ENCODE measurements around the gene CCDC126.

DNA sequence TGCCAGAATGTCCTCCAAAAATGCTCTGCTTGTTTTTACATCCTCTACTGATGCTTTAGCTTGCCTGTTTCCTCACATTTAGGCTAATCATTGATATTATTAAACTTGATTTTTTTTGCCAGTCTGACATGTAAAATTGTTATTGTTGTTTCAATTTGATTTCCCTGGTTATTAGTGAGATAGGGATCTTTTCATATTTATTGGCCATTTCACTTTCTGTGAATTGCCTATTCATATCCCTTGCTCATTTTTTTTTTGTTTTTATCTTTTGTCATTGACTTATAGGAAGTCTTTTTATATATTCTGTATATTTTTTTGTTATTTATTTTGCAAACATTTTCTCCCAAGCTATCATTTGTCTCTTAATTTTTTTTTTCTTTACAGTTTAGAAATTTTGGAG is 96.0 kb downstream of the CCDC126 start:
- no peak for TF ChIP-seq SREBF2 (CRISPR knock-in tag; IDR thresholded peaks at IDR 0.05)
- no peak for TF ChIP-seq SRSF7 (optimal IDR thresholded peaks at IDR 0.05; ENCODE audit: low read depth, low read length)
- TF ChIP-seq CREB1 (IDR thresholded peaks at IDR 0.05) = no peak
- TF ChIP-seq CREB1 (CRISPR knock-in tag; IDR thresholded peaks at IDR 0.05) = no peak
